Cerebellar cortex (tissue), 1 donor: ENCODE data around the gene ACSM5.

Experiments
- DNase-seq: peaks from one replicate; pipeline ENCODE4 v3.0.0-alpha.2; 2015; ENCODE audit warnings: low spot score

ACSM5 gene, protein sequence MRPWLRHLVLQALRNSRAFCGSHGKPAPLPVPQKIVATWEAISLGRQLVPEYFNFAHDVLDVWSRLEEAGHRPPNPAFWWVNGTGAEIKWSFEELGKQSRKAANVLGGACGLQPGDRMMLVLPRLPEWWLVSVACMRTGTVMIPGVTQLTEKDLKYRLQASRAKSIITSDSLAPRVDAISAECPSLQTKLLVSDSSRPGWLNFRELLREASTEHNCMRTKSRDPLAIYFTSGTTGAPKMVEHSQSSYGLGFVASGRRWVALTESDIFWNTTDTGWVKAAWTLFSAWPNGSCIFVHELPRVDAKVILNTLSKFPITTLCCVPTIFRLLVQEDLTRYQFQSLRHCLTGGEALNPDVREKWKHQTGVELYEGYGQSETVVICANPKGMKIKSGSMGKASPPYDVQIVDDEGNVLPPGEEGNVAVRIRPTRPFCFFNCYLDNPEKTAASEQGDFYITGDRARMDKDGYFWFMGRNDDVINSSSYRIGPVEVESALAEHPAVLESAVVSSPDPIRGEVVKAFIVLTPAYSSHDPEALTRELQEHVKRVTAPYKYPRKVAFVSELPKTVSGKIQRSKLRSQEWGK

DNA sequence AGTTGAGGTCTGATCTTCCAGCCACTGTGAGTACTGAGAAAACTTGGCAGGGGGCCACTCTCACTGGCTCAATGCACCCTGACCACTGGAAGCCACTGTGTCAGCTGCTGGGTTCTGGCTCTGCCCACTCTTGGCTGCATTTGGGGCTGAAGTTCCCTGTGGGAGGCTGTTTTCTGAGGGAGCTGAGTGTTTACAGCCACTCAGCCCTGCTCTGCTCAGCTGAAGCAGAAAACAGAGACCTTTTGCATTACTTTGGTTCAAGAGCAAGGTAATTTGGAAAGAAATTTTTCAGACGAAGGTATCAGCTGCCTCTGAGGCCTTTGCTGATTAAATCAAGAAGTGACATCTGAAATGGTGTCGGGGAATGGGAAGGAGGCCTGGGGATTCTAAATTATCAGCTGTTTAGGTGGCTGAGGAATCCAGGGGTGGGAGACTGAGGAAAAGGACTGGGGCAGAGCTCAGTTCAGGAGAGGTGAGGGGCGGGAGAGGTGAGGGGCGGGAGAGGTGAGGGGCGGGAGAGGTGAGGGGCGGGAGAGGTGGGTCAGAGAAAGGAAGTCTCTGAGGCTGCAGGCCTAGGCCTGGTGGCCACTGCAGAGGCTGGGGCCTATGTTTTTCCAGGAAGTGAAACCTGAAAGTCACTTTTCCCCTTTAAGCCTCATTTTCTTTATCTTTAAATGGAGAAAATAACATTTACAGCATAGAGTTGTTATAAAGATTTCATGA, at the start of gene ACSM5:
ACSM5 (plus strand) TSS at position 137 of the 723 bp plus-strand sequence. CDS start 1,951 bp downstream, outside the sequence.
- peak; percentile 4 for DNase-seq

DNA sequence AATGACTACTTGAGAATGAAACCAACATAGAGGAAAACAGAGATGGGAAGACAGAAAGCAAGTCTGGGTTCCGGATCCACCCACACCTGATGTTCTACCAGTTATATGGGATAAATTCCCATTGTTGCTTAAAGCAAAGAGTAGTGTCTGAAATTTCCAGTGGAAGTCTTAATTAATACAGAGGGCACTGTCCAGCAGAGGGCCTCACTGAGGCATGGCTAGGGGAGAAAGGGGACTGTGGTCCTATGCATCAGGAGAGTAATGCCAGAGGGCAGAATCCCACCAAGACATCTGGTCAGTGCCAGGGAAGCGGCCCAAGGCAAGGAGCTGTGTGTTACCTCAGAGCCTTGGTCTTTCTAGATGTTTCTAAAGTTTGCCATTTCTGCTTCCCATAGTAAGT, 49.3 kb upstream of the ACSM5 start:
- no peak for DNase-seq

- DNase-seq = no peak
Measured at GRCh38 chr16:20363191-20363590, 46.1 kb upstream of the ACSM5 start.

DNA sequence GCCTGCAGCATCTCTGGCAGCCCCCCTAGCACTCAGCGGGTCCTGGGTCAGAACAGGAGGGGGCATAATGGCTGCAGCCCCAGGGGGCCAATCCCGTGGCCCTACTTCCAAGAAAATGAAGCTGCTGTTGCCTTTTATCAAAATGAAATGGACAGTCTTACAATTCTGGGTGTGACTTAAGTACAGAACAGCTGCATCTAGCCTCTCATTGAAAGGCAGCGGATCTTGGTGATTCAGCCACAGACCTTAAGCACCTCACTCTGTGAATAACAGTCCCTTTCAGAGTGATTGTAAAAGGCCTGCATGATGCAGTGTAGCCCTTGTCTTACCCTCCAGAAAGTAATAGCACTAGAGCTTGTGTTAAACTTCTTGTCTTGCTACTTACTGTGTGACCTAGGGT, 45.3 kb upstream of the ACSM5 start:
- no peak for DNase-seq

GRCh38 chr16:20369452-20370054, 39.8 kb upstream of the ACSM5 start:
- DNase-seq = no peak

GRCh38 chr16:20372701-20373100, 36.6 kb upstream of the ACSM5 start:
- DNase-seq = no peak

DNA sequence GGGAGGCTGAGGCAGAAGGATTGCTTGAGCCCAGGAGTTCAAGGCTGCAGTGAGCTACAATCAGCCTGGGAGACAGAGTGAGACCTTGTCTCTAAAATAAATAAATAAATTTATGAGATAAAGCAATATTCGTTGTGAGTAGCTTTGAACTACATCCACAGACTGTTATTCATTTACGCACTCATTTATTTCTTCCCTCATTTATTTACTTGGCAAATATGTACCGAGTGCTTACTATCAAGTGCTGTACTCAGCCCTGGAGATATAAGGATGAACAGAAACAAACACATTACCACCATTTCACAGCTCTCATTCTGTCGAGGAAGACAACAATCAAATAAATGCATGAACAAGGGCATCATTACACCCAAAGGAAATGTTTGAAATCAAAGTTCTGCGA, 32.2 kb upstream of the ACSM5 start:
- no peak for DNase-seq

- no peak for DNase-seq
Measured at GRCh38 chr16:20380782-20381181, 28.6 kb upstream of the ACSM5 start.

DNA sequence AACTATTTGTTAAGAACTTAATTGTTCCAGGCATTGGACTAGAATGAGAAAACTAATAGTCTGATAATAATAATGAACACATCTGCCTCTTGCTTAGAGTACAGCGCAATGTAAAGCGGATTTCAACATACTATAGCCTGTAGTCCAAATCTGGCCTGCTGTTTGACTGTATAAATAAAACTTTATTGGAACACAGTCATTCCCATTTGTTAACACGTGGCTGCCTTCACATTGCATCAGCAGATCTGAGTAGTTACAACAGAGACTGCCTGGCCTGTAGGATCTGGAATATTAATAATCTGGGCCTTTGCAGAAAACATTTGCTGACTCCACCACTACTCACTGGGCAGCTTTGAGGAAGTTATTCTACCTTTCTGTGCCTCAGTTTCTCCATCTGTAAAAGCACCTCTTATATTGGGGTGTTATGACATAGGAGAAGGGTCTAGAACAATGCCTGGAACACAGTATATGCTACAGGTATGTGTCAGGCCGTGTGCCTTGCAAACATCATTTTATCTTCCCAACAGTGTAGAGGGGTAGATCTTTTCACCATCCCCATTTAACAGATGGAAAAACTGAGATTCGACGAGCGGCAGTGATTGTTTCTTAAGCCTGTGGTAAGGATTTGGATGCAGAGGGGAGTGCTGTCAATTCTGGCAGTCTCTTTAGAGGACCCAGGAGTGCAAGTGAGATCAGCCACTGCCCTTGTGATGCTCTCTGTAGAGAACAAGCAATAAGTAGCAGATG, 27.0 kb upstream of the ACSM5 start:
- no peak for DNase-seq

- peak; percentile 70 for DNase-seq
Measured at GRCh38 chr16:20383106-20384029, 26.0 kb upstream of the ACSM5 start.

DNA sequence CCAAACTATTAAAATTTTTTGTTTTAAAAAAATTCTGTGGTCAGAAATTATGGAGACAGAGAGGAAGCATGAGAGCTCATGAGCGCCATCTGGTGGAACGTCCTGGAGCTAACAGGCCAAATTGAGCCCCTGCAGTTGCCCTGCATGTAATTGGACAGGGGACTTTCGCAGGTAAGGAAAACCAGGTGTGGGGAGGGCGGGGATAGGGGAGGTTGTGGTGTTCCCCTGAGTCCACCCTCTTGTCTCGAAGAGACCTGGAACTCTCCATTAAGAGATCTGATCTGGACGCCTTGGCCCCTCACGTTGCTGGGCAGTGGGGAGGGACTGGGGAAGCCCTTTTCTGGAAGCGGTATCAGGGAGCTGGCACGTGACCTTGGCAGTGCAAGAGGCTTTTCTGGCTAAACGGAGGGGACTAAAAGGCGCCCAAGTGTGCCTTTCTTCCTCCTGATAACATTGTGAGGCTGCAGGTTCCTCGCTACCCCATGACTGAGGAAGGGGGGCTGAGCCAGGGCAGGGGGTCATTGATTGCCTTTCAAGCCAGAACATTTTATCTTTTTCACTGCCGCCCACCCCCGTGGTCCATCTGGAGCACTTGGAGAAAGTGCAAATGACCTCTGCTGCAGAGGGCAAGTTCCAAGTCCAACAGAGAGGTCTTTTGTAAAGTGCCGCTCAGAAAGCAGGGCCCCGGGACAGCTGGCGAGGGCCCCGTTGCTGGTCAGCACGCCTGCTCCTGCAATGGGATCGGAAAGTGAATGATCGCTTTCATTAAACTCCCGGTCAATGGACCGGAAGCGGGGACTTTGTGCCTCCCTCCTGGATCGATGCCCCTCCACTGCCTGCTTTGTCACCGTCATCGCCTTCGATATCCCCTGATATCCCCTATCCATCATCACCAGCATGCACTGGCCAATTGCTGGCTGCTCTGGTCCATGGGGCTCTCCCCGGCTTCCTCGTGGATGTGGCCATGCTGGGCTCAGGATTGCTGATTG, 23.2 kb upstream of the ACSM5 start:
- peak; percentile 41 for DNase-seq

- no peak for DNase-seq
Measured at GRCh38 chr16:20387978-20388377, 21.4 kb upstream of the ACSM5 start.

- DNase-seq = no peak
Measured at GRCh38 chr16:20388854-20389253, 20.5 kb upstream of the ACSM5 start.

DNA sequence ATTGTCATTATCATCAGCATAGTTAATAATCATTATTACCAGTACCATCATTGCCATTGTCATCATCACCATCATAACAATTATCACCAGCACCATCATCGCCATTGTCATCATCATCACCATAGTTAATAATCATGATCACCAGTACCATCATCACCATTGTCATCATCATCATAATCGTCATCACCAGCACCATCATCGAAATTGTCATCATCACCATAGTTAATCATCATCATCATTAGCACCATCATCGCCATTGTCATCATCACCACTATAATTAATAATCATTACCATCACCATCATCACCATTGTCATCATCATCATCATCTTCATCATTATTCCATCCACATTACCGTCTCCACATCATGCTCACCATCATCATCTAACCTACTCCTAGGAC, 18.3 kb upstream of the ACSM5 start:
- no peak for DNase-seq

GRCh38 chr16:20393801-20394577, 15.3 kb upstream of the ACSM5 start:
- no peak for DNase-seq

DNA sequence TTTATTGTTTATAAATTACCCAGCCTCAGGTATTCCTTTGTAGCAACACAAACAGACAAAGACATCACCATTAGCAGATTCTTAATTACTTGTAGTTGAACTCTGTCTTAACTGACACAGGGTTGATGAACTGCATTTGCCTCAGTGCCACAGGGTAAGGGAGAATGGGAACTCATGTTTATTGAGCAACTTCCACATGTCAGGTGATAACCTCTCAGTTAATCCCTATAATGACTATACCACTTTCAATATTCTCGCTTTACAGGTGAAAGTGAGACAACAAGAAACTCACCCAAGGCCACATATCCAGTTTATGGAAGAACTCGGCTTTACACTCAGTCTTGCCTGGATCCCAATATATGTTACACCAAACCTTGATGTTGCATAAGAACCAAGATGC, 13.4 kb upstream of the ACSM5 start:
- no peak for DNase-seq

DNA sequence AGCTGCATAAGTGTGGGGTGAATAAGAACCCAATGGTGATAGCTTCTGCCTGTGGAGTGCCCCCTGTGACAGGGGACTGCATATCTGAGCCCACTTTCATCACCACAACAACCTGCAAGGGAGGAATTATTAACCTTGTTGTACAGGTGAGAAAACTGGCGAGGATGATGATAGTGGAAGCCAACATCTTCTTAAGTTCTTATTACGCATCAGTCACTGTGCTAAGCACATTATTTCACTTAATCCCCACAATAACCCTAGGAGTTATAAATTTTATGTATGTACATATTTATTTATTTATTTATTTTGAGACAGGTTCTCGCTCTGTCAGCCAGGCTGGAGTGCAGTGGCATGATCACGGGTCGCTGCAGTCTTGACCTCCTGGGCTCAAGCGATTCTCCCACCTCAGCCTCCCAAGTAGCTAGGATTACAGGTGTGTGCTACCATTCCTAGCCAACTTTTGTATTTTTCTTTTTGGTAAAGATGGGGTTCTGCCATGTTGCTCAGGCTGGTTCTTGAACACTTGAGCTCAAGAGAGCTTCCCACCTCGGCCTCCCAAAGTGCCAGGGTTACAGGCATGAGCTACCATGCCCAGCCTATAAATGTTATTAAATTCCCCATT, 12.4 kb upstream of the ACSM5 start:
- DNase-seq = no peak

DNA sequence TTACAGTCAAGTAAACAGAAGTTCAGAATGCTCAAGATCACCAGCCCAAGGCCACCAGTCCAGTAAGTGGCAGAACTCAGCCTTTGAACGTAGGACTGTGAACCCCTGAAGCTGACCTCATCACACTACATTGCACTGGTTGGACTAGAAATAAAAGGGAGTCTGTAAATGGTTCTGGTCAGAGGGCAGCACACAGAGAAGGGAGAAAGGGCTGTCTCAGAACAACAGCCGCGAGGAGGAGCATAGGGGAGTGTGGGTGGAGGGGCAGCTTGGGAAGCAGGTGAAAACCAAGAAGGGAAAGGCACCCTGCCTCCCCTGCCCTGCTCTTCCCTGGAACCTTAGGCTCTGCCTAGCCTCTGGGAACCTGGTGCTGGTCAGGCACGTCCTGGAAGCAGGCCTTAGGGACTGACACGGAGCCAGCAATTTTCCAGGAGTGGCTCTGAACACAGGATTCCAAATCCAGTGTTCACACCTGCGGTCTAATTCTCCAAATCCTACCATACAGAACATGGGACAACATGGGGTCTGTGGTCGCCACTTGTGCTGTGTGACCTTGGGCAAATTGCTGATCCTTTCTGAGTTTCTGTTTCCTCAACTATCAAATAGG, 11.8 kb upstream of the ACSM5 start:
- no peak for DNase-seq
